Stimulated activated naive CD8-positive, alpha-beta T cell treated with anti-CD3 and anti-CD28 coated beads, Interleukin-15, Interleukin-2, amounts not matched to agents 100 U/mL and 50 U/mL, for 24 hours (primary cell): ENCODE results near the gene HMCN2.

Experiments used
- ATAC-seq: fragments of 150-1000 bp; cut with Tn5 transposase; one replicate; pipeline ENCODE4 v1.10.0; 2021
- DNase-seq: peaks from one replicate; pipeline ENCODE4 v3.0.0; 2021

The HMCN2 gene

GRCh38 chr9:130453487-130453886, 187.9 kb downstream of the HMCN2 start:
- DNase-seq (no peak), ATAC-seq (no peak)

DNA sequence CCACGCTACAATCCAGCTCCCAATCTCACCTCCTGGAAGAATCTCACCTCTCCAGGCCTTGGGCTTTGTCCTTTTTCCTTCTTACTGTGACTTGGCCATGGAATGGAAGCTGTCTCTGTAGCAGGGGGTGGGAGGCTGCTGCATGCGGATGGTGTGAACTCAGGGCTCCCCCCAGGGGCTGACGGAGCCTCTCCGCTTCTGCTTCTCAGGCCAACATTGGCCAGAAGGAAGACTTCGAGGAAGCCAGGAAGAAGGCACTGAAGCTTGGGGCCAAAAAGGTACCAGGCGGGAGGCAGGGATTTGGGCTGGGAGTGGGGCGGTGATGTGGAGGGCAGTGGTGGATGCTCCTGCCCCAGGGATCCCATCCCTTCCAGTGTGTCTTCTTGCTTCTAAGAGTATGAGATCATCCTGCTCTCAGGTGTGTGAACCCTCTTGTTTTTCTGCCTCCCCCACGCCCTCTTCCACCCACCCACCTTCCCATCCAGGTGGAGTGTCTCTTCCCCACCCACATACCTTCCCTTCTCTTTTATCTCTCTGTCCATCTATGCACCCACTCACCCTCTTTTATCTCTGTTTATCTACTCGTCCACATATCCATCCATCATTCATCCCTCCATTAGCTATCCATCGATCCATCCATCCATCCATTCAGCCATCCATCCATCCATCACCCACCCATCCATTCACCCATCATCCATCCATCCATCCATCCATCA, 188.7 kb downstream of the HMCN2 start:
- no peak for ATAC-seq
- no peak for DNase-seq

DNA sequence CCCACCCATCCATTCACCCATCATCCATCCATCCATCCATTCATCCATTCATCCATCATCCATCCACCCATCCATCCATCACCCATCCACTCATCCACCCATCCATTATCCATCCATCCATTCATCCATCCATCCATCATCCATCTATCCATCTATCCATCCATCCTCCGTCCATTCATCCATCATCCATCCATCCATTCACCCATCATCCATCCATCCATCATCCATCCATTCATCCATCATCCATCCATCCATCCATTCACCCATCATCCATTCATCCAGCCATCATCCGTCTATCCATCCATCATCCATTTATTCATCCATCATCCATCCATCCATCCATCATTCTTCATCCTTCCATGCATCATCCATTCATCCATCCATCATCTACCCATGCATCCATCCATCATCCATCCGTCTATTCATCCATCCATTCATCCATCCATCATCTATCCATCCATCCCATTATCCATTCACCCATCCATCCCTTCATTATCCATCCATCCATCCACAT, 189.3 kb downstream of the HMCN2 start:
- DNase-seq = no peak
- ATAC-seq = no peak

GRCh38 chr9:130458027-130458803, 192.7 kb downstream of the HMCN2 start:
- ATAC-seq (no peak), DNase-seq (no peak)

DNA sequence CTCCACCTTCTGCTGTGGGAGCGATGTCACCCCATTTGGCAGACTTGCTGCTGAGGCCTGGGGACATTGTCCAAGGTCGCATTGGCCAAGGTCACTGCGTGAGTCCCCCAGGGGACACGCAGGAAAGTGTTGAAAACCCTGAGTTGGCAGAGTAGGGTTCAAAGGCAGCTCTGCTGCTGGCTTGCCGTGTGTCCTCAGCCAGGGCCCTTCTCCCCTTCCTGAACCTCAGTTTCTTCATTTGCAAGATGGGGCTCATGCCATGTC, 193.2 kb downstream of the HMCN2 start:
- no peak for ATAC-seq
- no peak for DNase-seq

DNA sequence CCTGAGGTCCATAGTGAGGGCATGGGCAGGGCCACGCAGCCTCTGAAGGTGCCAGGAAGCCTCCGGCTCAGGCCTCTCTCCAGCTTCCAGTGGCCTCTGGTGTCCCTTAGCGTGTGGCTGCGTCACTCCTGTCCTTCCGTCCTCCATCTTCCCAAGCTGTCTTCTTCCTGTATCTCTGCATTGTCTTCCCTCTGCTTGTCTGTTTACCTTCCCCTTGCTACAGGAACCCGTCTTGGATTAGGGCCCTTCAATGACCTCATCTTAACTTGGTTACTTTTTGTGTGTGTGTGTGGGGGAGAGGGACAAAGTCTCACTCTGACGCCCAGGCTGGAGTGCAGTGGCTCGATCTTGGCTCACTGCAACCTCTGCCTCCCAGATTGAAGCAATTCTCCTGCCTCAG, 193.6 kb downstream of the HMCN2 start:
- ATAC-seq (no peak), DNase-seq (no peak)

DNA sequence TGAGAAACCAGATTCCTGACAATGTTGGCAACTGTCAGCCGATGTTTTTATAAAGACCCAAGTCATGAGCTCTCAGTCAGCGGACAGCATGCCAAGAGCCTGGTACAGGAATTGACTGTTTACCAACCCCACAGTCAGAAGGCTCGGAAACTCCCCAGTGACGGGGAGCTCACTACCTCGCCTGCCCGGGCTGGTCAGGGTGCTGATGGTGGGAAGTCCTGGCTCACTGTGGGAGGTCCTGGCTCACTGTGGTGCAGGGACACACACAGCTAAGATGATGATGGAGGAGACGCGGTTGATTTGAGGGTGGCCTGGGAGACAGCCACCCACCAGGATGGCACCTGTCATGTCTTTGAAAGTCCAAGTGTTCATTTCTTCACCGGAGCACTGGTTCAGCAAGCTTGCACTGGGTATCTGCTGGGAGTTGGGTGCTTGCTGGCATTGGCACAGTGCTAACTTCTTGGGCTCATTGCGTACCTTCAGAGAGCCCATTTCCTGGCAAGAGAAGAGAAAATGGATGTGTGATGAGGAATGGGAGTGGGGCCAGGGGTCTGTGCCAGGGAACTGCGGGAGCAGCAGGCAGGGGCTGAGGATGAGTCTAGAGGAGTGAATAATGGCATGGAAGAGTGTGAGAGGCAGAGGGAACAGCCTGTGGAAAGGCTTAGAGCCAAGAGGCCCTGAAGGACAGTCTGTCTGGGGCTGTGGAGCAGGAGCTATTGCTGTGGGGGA, 194.5 kb downstream of the HMCN2 start:
- DNase-seq (no peak), ATAC-seq (no peak)

DNA sequence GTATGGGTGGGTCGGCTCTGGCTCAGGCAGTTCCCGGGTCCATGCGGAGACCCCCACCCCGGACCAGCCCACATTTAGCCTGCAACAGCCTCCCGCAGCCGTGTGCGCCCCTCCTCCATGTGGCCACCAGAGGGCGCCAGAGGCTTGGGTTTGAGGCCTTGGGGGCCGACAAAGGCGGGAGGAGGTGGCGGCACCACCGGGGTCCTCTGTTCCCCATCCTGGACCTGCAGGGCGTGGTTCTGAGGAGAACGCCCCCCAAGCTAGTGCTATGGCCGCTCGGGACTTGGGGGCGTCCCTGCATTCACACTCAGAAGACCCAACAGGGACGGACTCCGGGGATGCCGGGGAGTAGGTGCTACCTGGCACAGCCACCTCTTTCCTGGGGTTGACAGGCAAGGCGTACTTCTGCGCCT, 195.7 kb downstream of the HMCN2 start:
- DNase-seq (peak; percentile 82), ATAC-seq (peak; percentile 60)

DNA sequence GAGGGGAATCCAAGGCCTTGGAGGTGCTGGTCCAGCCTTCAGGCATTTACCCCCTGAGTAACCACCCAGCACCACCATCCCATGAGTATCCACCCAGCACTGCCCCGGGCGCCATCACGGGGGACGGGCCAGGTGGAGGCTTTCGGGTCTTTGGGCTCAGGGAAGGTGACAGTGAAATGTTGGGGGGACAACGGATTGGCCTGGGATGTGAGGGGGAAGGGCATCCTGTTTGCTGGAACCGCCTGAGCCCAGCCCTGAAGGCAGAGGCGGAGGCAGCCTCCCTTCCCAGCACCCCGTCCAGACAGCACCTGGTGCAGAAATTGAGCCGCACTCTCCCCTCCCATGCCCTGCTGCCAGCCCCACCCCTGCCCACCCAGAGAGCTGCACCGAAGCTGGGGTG, 196.2 kb downstream of the HMCN2 start:
- ATAC-seq = no peak

GRCh38 chr9:130462685-130463540, 197.4 kb downstream of the HMCN2 start:
- no peak for DNase-seq
- ATAC-seq = no peak

More for the DNA sequence above, 196.2 kb downstream of the HMCN2 start:
- no peak for DNase-seq

- ATAC-seq = no peak
- no peak for DNase-seq
These were observed 198.5 kb downstream of the HMCN2 start for GRCh38 chr9:130463763-130464745.

GRCh38 chr9:130465383-130466096, 200.0 kb downstream of the HMCN2 start:
- no peak for DNase-seq
- ATAC-seq = no peak

DNA sequence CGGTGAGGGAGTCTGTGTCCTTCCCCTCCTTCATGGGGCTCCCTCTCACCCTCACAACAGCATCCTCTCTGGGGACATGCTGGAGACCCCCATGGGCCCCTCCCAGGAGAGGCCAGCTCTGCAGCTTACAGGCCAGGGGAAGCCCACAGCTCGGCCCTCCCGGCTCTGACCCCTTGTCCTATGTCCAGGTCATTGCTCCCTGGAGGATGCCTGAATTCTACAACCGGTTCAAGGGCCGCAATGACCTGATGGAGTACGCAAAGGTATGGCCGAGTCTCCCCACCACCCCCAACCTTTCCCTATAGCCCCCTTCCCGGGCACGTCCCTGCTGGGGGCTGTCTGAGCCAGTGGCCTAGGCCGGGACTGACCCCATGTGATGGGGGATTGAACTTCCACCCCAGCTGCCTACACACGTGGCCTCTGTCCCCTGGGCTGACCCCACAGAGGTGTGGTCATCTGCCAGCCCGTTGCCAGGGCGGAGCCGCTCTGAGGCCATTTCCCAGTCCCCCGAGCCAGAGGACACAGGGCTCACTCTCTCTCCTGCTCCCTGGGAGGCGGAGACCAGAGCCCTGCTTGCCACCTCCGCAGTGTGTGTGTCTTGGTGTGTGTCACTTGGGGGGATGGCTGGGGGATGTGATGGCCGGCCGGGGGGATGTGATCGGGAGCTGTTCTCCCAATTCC, 201.1 kb downstream of the HMCN2 start:
- ATAC-seq = peak; percentile 24

DNA sequence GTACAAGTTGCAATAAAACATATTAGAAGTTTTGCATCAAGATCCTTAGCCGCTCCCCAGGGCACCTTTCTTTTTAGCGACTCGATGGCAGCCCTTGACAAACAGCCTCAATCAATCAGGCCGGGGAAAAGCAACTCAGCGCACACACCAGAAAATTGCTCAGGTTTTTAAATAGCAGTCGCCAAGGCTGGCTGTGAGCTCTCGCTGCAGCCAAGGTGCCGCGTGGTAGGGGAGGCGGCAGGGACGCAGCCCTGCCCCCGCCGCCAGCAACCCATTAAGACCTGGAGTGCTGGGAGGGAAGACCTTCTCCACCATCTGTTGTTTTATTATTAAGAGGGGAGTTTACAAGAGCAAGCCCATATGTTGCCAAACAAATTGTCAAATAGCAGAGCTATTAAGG, 201.8 kb downstream of the HMCN2 start:
- DNase-seq = no peak
- no peak for ATAC-seq

More for the DNA sequence above, 201.1 kb downstream of the HMCN2 start:
- no peak for DNase-seq

- DNase-seq (no peak), ATAC-seq (no peak)
These were observed 203.0 kb downstream of the HMCN2 start for GRCh38 chr9:130468566-130468965.

- ATAC-seq (no peak), DNase-seq (no peak)
These were observed 204.7 kb downstream of the HMCN2 start for GRCh38 chr9:130470269-130470668.

- DNase-seq (no peak), ATAC-seq (no peak)
These were observed 205.4 kb downstream of the HMCN2 start for GRCh38 chr9:130470950-130471349.

- no peak for ATAC-seq
- no peak for DNase-seq
These were observed 206.0 kb downstream of the HMCN2 start for GRCh38 chr9:130471411-130472183.
